HepG2 (cell line): Measurements from ENCODE around the gene LGALS14. TPM values are rescaled to one million over a fixed set of nuclear protein-coding genes. Genes with fewer than 3 reads are reported as not detected.

ENCODE experiments used
- ATAC-seq: fragments of 200-7000 bp; cut with Tn5 transposase; 3 replicates; pipeline ENCODE4 v1.9.1; 2020; ENCODE audit warnings: mild to moderate bottlenecking, moderate library complexity
- BruUV-seq: library from RNA; stranded (reverse); fragments of 400-500 nt; replicated peaks from 2 replicates; lab custom pipeline; 2021; lab: Mats Ljungman, UMichigan
- CTCF ChIA-PET: fragments of 300-600 bp; formaldehyde crosslinking; extraction: SDS; loops from one replicate; lab custom pipeline; 2021; ENCODE audit warnings: low total read pairs, inconsistent platforms, low intra/inter-chr PET ratio; lab: Yijun Ruan, JAX
- POLR2A ChIA-PET: fragments of 350-600 bp; sonication (Branson Sonifier 250); formaldehyde crosslinking; loops from one replicate; lab custom pipeline; 2020; ENCODE audit warnings: antibody characterized with exemption, inconsistent platforms; lab: Yijun Ruan, JAX
- DNase-seq: peaks from one replicate; pipeline ENCODE4 v3.0.0-alpha.2; 2015; ENCODE audit warnings: low spot score
- FAIRE-seq: peaks from 3 replicates; lab custom pipeline; 2011; peaks lifted over from hg19 to GRCh38; lab: Jason Lieb, UNC
- H2AFZ ChIP-seq: one replicate; pipeline ENCODE4 v1.6.1; 2011; ENCODE audit warnings: low read length, inconsistent platforms
- H3K27ac ChIP-seq: fragments of 300-600 bp; 3 replicates; pipeline ENCODE4 v1.8.0; 2011; ENCODE audit warnings: mixed run types, mild to moderate bottlenecking, mixed read lengths, low read length, inconsistent platforms; ENCODE audit not compliant: insufficient read depth; ENCODE audit errors: extremely low read length
- H3K27me3 ChIP-seq, 2 experiments: fragments of 200-600 bp in 1 of 2; 2 replicates in 1 of 2; 3 replicates in 1 of 2; pipeline versions ENCODE4 v1.6.0 to v1.8.0; 2011; ENCODE audit warnings: low read length in 2 of 2, mild to moderate bottlenecking in 2 of 2, moderate library complexity in 2 of 2, inconsistent platforms in 1 of 2; ENCODE audit not compliant: insufficient read depth in 2 of 2, control insufficient read depth in 1 of 2
- H3K36me3 ChIP-seq, 2 experiments: fragments of 200-600 bp in 1 of 2; replicated peaks in 1 of 2; 2 replicates in 1 of 2; 3 replicates in 1 of 2; pipeline versions ENCODE4 v1.5.1 to v1.8.0; 2011; ENCODE audit warnings: low read length in 2 of 2, inconsistent platforms in 1 of 2; ENCODE audit not compliant: insufficient read depth in 2 of 2, control insufficient read depth in 1 of 2
- H3K4me1 ChIP-seq: 2 replicates; pipeline ENCODE4 v1.5.1; 2012; ENCODE audit warnings: low read length, inconsistent platforms; ENCODE audit not compliant: insufficient read depth
- H3K4me2 ChIP-seq: 2 replicates; pipeline ENCODE4 v1.6.0; 2011; ENCODE audit warnings: low read depth, low read length, inconsistent platforms
- H3K4me3 ChIP-seq, 3 experiments: fragments of 200-600 bp in 1 of 3; sonication (generic), shearing (Covaris generic) in 1 of 3; replicated peaks in 1 of 3; 2 replicates each; pipeline ENCODE4 v1.5.1; 2011 to 2016; ENCODE audit warnings: low read length in 3 of 3, inconsistent platforms in 2 of 3, low read depth in 2 of 3, mild to moderate bottlenecking in 2 of 3, control low read depth in 1 of 3, mixed read lengths in 1 of 3; ENCODE audit not compliant: insufficient read depth in 1 of 3
- H3K79me2 ChIP-seq: one replicate; pipeline ENCODE4 v1.6.1; 2011; ENCODE audit warnings: low read length, inconsistent platforms; ENCODE audit not compliant: insufficient read depth
- H3K9ac ChIP-seq: 2 replicates; pipeline ENCODE4 v1.6.0; 2011; ENCODE audit warnings: mild to moderate bottlenecking, low read depth, low read length, inconsistent platforms; ENCODE audit not compliant: insufficient read depth
- H3K9me3 ChIP-seq: 2 replicates; pipeline ENCODE4 v1.5.1; 2012; ENCODE audit warnings: mild to moderate bottlenecking, low read length
- H4K20me1 ChIP-seq: 2 replicates; pipeline ENCODE4 v1.6.0; 2011; ENCODE audit warnings: inconsistent platforms, mild to moderate bottlenecking, low read length, moderate library complexity; ENCODE audit not compliant: insufficient read depth
- ARID5B ChIP-seq: IDR thresholded peaks from 2 replicates; pipeline ENCODE4 v1.4.0; 2020; ENCODE audit warnings: mild to moderate bottlenecking, missing genetic modification reagents
- ARNT ChIP-seq: fragments of 450-650 bp; IDR thresholded peaks from 2 replicates; pipeline ENCODE4 v1.6.1; 2017
- BHLHE40 ChIP-seq: IDR thresholded peaks from 2 replicates; pipeline ENCODE4 v1.6.1; 2011; ENCODE audit warnings: low read length, improper control_type of control experiment
- ETS1 ChIP-seq: sonication (generic); formaldehyde crosslinking; IDR thresholded peaks from 2 replicates; pipeline ENCODE4 v1.4.0; 2020; ENCODE audit warnings: missing genetic modification reagents
- ETV6 ChIP-seq: sonication (generic); formaldehyde crosslinking; conservative IDR thresholded peaks from 2 replicates; pipeline ENCODE4 v1.4.0; 2020; ENCODE audit warnings: missing genetic modification reagents
- FOXK2 ChIP-seq: fragments of 450-650 bp; IDR thresholded peaks from 2 replicates; pipeline ENCODE4 v1.6.1; 2016
- FOXM1 ChIP-seq: sonication (generic); formaldehyde crosslinking; IDR thresholded peaks from 2 replicates; pipeline ENCODE4 v1.5.0; 2020; ENCODE audit warnings: missing genetic modification reagents
- GTF2F1 ChIP-seq: fragments of 150-350 bp; IDR thresholded peaks from 2 replicates; pipeline ENCODE4 v1.6.1; 2014; ENCODE audit warnings: low read length
- MLLT10 ChIP-seq: sonication (generic); formaldehyde crosslinking; IDR thresholded peaks from 2 replicates; pipeline ENCODE4 v1.4.0; 2020; ENCODE audit warnings: missing genetic modification reagents
- SOX6 ChIP-seq, 2 experiments: fragments of 450-650 bp in 1 of 2; sonication (generic) in 1 of 2; formaldehyde crosslinking in 1 of 2; IDR thresholded peaks; 2 replicates each; pipeline versions ENCODE4 v1.4.0 to v1.6.1; 2017 to 2020; ENCODE audit warnings: antibody characterized with exemption in 1 of 2, mild to moderate bottlenecking in 1 of 2, missing genetic modification reagents in 1 of 2
- STAT5B ChIP-seq: sonication (generic); formaldehyde crosslinking; IDR thresholded peaks from 2 replicates; pipeline ENCODE4 v1.4.0; 2020; ENCODE audit warnings: missing genetic modification reagents
- SYNCRIP ChIP-seq: fragments of 200-400 bp; formaldehyde crosslinking; IDR thresholded peaks from 2 replicates; pipeline ENCODE4 v1.6.1; 2018; ENCODE audit warnings: mild to moderate bottlenecking, low read depth, low read length; ENCODE audit not compliant: insufficient read depth
- TAF15 ChIP-seq: fragments of 200-400 bp; formaldehyde crosslinking; IDR thresholded peaks from one replicate; pipeline ENCODE4 v1.6.1; 2018; ENCODE audit warnings: mild to moderate bottlenecking, low read depth, low read length; ENCODE audit not compliant: poor library complexity, severe bottlenecking
- ZBTB26 ChIP-seq: IDR thresholded peaks from 2 replicates; pipeline ENCODE4 v1.6.1; 2016; ENCODE audit warnings: missing compliant biosample characterization, missing genetic modification reagents, borderline replicate concordance
- ZNF143 ChIP-seq: sonication (generic); formaldehyde crosslinking; IDR thresholded peaks from 2 replicates; pipeline ENCODE4 v1.4.0; 2020; ENCODE audit warnings: missing genetic modification reagents
- ZNF260 ChIP-seq: sonication (generic); formaldehyde crosslinking; IDR thresholded peaks from 2 replicates; pipeline ENCODE4 v1.4.0; 2020; ENCODE audit warnings: missing genetic modification reagents, low read depth, mild to moderate bottlenecking, borderline replicate concordance
- ZNF770 ChIP-seq: sonication (generic); formaldehyde crosslinking; IDR thresholded peaks from 2 replicates; pipeline ENCODE4 v1.5.0; 2020; ENCODE audit warnings: mild to moderate bottlenecking, missing genetic modification reagents
- ZSCAN20 ChIP-seq: sonication (generic); formaldehyde crosslinking; IDR thresholded peaks from 2 replicates; pipeline ENCODE4 v1.4.0; 2020; ENCODE audit warnings: missing genetic modification reagents, mild to moderate bottlenecking, borderline replicate concordance
- WGBS: methylation state at CpG from one replicate; pipeline ENCODE4 v1.1.6; 2017; ENCODE audit warnings: low lambda C conversion rate; 5-methylcytosine and 5-hydroxymethylcytosine counted together
- in situ Hi-C: cut with HindIII; loops from 2 replicates; pipeline ENCODE4 v1.10.0; 2017; ENCODE audit warnings: low pct_unique_long_range_greater_than_20kb; ENCODE audit not compliant: extremely low pct_ligation_motif_present
- intact Hi-C: fragments of 100-400 bp; cut with micrococcal nuclease; formaldehyde crosslinking; loops from one replicate; pipeline ENCODE4 v1.10.0; 2022; ENCODE audit not compliant: unreplicated experiment
- polyA plus RNA-seq, 8 experiments: library from polyadenylated mRNA; depleted of rRNA in 3 of 8; stranded (reverse) in 7 of 8; unstranded in 1 of 8; fragments of >200 nt; fragmentation: Illumina TruSeq in 4 of 8; extraction: Trizol in 4 of 8; gene quantifications; 2 replicates each; pipeline versions ENCODE4 v1.2.1 to v1.2.3, GENCODE V29; 2011 to 2016; ENCODE audit warnings: low read depth in 4 of 8, missing spikeins in 1 of 8, mixed read lengths in 1 of 8; ENCODE audit not compliant: insufficient read depth in 1 of 8
- total RNA-seq, 5 experiments: library from RNA; depleted of rRNA; stranded (reverse); fragments of >200 nt; fragmentation: Illumina TruSeq; extraction: Trizol; gene quantifications; 2 replicates each; pipeline ENCODE4 v1.2.3, GENCODE V29; 2016; ENCODE audit warnings: low read depth in 1 of 5

Gene LGALS14
- total and polyA plus RNA-seq, 2 of the 13 experiments (the other 11 are each of a cell fraction or from before 2014, with no cell fraction given), result not detected

- intact Hi-C loops, result no loop called here
Observed at GRCh38 chr19:39670998-39671397, 33.3 kb upstream of the LGALS14 start.

More at GRCh38 chr19:39670998-39671397, 33.3 kb upstream of the LGALS14 start:
- Histone ChIP-seq H3K4me1 (no peaks in the 10 kb centered on the region), H2AFZ (no peak overlapping the region), H4K20me1 (no peaks in the 10 kb centered on the region), H3K79me2 (no peaks in the 10 kb centered on the region), H3K4me3 (no peak overlapping the region), H3K27me3 (peaks cover 0 to 6% of the 10 kb centered on the region in 2 experiments; a peak in 1 of 5 replicates), H3K36me3 (no peaks in the 10 kb centered on the region), H3K4me2 (no peak overlapping the region), H3K27ac (no peak overlapping the region)
- FAIRE-seq (no peak), ATAC-seq (no peak), DNase-seq (no peak)
- POLR2A ChIA-PET, result no interaction called here
- in situ Hi-C loops, result loop anchor here (5.0 kb wide), 1 partner anchor 119 kb away; no protein-coding TSS in a partner anchor
- no TSS peak for BruUV-seq
- TF ChIP-seq GTF2F1 (no peak), STAT5B (CRISPR knock-in tag) (no peak), ETV6 (CRISPR knock-in tag) (no peak), FOXK2 (no peak), ZNF260 (CRISPR knock-in tag) (no peak), SOX6 (IDR thresholded peaks at IDR 0.05) (no peak), SOX6 (CRISPR knock-in tag; IDR thresholded peaks at IDR 0.05) (no peak), ETS1 (CRISPR knock-in tag) (no peak), ZSCAN20 (CRISPR knock-in tag) (no peak), TAF15 (no peak), BHLHE40 (no peak), FOXM1 (CRISPR knock-in tag) (no peak), ZNF143 (CRISPR knock-in tag) (no peak), MLLT10 (no peak), ZNF770 (CRISPR knock-in tag) (no peak), ZBTB26 (no peak), SYNCRIP (no peak), ARNT (no peak), ARID5B (CRISPR knock-in tag) (no peak)
- TF ChIP-seq, all 625 proteins: peak for 0
- no peak overlapping the region for H3K9ac ChIP-seq
- CTCF ChIA-PET, result interaction anchor here (1.1 to 2.5 kb wide), 2 partner anchors 119 to 120 kb away, joined by 3 to 49 read pairs; no protein-coding TSS in a partner anchor
- 21% methylated on average over 3 of the region's 4 CpGs for WGBS
- no peaks in the 10 kb centered on the region; the same call in 1 of the 2 replicates for H3K9me3 ChIP-seq
